Stimulated activated CD8-positive, alpha-beta memory T cell treated with anti-CD3 and anti-CD28 coated beads, Interleukin-4, amount 100 ng/mL, for 1 hour (primary cell): Measurements from ENCODE around the gene SPATA12.
"Not testable (repeated sequence)": the region's sequence is repeated elsewhere in the genome, so short reads cannot be mapped to it uniquely, and the experiment has no call there.

Experiments
- DNase-seq, 2 donors: peaks; one replicate each; pipeline ENCODE4 v3.0.0-alpha.2; 2020; ENCODE audit warnings: low read depth in 2 of 2, low spot score in 1 of 2

The SPATA12 gene

DNA sequence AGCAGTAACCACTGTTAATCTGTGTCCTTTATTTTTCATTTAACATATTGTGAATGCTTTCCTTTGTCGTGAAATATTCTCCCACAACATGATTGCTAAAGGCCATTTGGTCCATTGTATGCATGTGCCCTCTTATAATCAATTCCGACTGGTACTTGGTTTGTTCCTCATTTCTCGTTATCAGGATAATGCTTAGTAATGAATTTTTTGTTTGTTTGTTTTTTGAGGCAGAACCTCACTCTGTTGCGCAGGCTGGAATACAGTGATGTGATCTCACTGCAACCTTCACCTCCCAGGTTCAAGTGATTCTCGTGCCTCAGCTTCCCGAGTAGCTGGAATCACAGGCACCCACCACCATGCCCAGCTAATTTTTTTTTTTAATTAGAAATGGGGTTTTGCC, 22.0 kb downstream of the SPATA12 start:
- no peak for DNase-seq

DNA sequence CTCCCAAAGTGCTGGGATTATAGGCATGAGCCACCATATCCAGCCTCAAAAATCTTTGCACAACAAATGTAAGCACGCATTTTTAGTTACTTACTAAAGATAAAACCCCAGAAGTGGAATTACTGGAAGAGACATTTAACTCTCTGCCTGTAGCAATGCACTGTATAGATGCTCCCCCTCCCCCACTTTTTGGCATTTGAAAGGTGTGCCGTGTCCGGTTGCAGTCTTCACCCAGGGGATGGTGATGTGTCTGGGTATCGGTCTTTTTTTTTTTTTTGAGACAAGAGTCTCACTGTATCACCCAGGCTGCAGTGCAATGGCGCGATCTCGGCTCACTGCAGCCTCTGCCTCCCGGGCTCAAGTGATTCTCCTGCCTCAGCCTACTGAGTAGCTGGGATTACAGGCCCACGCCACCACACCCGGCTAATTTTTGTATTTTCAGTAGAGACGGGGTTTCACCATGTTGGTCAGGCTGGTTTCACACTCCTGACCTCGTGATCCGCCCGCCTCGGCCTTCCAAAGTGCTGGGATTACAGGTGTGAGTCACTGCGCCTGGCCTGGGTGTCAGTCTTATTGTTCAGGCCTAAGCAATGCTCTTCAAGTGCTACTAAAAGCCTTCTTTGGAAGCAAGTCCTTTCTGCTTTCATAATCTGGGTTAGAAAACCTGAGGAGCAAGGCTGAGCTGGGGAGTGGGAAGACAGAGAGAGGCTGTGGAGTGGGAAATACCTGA, 23.0 kb downstream of the SPATA12 start:
- not testable (repeated sequence) for DNase-seq

DNA sequence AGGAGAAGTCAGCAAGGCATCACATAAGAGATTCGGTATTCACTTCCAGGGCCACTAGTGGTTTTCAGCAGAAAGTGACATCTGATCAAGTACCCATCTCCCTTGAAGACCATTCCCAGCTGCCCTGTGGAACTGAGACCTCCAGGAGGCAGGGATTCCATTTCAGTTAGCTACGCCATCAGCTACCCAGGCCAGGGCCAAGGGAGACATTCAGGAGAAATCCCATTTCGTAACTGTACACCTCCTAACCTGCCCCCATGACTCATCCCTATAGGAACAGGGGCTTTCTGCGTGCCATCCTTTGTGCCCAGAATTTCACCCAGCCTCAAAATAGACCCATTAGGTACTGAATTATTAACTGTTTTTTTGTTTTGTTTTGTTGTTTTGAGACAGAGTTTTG, 24.7 kb downstream of the SPATA12 start:
- no peak for DNase-seq

- DNase-seq, result no peak
Observed at GRCh38 chr3:57086201-57086600, 25.7 kb downstream of the SPATA12 start.

DNA sequence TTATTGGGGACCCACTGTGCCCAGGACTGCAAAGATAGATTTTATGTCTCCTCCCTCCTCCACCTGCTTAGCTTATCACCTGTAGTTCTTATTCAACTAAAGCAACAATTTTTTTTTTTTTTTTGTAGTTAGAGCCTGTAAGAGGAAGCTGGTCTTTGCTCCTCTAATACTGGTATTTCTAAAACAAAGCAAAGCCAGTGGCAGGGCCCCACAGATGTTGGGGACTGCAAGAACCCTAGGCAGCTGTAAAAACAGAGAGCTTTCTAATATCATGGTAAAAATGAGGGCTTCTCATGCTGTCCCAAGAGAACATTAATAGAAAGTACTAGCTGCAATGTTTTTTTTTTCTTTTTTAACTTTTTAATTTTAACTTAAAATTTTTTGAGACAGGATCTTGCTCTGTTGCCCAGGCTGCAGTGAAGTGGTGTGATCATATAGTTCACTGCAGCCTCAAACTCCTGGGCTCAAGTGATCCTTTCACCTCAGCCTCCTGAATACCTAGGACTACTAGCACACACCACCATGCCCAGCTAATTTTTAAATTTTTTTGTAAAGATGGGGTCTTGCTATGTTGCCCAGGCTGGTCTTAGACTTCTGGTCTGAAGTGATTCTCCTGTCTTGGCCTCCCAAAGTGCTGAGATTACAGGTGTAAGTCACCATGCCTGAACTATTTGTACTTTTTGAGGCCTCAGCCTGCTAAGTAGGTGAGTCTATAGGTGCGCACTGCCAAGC, 27.1 kb downstream of the SPATA12 start:
- DNase-seq, result no peak

- DNase-seq, result no peak
Observed at GRCh38 chr3:57088503-57088902, 28.0 kb downstream of the SPATA12 start.

DNA sequence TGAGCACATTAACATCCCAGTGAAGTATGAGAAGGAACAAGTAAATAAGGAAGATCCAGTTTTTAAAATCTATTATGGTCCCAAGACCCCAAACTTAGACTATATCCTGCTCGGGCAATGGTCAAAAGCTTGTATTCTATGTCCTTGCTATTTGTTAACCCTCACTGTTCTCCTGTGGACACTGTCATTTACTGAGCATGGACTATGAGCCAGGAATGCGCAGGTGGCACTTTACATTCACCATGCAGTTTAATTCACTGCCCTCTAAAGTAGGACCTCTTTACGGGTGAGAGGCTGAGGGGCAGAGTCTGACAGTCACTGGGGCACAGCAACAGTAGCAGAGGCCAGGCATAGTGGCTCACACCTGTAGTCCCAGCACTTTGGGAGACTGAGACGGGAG, 28.6 kb downstream of the SPATA12 start:
- DNase-seq, result no peak

- no peak for DNase-seq
Observed at GRCh38 chr3:57091521-57092273, 31.2 kb downstream of the SPATA12 start.

GRCh38 chr3:57093489-57093888, 33.0 kb downstream of the SPATA12 start:
- DNase-seq, result no peak

DNA sequence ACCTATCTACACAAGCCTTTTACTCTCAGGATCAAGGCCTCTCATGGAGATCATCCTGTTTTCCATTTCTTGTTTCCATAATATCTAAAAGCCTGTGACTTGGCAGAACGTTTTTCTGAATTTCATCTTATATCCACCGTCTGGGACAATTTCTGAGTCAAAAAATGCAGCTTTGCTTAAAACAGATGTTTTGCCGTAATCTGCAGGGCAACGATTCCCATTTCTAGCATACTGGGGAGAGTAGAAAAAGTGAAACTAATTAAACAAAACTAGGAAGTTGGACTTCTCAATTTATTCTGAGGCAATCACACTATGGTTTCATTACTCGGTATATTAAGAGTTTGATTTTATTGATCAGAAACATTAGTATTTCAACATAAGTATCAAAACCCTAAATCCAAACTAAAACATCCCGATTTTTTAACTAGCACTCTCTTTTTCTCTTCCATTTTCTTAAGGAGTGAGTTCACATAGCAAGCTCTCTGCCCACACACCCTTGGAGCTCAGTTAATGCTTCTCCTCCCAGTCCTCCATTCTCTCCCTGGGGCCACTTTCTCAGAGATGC, 33.6 kb downstream of the SPATA12 start:
- DNase-seq, result no peak

- no peak for DNase-seq
Observed at GRCh38 chr3:57094575-57094974, 34.1 kb downstream of the SPATA12 start.

GRCh38 chr3:57095363-57095762, 34.9 kb downstream of the SPATA12 start:
- no peak for DNase-seq

DNA sequence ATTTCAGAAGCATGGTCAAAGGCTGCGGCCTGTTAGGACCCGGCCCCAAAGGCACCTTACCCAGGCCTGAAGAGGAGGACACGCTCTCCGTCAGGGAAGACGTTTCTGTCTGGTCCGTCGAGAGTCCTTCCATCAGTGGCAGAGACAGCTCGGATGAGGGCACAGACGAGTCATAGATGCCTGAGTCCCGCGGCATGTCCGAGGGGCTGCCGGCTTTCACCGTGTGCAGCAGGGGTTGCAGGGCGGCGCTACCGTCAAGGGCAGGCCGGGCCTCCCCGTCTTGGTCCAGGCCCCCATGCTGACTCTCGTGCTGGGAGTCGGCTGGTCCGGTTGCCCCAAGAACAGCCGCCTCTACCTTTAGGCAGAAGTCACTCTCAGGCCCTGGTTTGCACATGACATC, 37.1 kb downstream of the SPATA12 start:
- no peak for DNase-seq

- DNase-seq, result no peak
Observed at GRCh38 chr3:57098418-57099310, 38.2 kb downstream of the SPATA12 start.

DNA sequence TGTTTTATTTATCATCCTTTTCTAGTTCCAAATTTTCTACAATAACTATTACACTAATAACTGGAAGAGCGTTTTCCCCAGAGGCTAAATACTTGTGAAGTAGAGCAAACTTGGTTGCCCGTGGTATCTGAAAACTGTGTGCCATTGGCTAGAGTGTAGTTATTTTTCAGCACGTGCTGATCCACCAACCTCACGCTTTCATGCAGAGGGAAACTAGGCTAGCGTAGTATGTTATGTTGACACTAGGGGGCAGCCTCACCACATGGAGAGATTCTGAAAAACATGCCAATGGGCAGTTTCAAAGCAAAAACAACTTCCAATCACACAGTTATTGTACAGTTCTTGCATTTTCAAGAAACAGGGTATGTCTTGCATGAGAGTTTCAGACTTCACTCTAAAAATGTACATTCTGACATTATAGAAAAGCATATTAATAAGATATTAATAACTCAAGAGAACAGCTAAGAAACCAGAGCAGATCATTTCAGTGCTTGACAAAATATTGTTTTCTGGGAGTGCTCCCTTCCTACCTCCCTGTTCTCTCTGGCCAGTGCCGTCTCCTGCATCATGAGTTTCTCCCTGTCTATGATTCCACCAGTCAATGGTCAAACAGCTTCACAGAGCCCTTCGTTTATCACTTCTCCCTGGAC, 39.7 kb downstream of the SPATA12 start:
- peak in 1 of 2 donors; percentile 25 for DNase-seq

- DNase-seq, result no peak
Observed at GRCh38 chr3:57105585-57105984, 45.1 kb downstream of the SPATA12 start.

- no peak for DNase-seq
Observed at GRCh38 chr3:57108684-57109083, 48.2 kb downstream of the SPATA12 start.

DNA sequence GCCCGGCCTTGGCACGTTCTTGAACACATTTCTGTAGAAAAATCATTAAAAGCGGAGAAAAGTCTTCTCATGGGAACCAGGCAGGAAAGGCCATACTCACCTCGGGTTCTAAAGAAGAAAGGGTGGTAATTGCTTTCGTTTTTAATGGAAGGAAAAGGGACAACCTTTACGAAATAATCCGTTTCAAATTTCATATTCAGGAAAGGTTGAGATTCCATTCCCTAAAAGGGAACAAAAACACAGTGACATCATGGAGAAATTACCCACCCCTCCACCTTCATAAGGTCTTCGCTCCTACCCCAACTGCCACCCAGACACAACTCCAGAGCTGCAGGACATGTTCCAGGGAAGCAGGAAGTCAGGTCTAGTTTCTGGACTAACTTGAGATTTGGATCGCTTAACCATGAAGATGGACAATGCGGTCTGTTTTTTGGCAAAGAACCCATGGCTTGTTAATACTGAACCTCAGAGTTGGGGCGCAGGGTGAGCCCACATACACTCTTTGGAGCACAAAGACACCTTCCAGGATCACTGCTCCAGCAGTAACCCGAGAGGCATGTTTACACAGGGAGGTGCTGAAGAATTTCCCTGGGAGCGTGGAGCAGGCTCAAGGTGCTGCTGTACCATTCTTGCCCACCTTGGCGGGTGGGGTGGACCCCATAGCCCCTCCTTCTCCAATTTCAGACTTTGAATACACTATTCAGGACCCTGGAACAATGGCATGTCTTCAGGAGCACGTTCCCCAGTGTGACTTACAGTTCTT, 49.2 kb downstream of the SPATA12 start:
- DNase-seq, result no peak

DNA sequence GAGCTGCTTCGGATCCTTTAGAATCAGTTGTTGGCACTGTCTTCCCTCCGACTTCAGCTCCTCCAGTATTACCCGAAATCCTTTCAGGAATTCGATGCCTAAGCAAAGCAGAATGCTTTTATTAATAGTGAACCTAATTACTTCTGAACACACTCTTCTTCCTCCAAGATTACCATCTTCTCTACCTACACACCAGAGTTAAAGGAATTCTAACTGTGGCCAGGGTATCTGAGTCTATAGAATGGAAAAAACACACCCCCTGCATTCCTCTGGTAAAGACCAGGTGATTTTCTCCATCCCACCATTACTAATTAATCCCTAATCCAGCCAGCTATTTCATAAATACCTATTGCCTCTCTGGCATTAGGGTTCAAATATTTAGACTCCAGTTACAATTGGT, 49.8 kb downstream of the SPATA12 start:
- no peak for DNase-seq
